GM21529 (cell line): ENCODE results near the gene CUL1.

ENCODE experiments used
- ATAC-seq: cut with Tn5 transposase; IDR thresholded peaks from one replicate; pipeline ENCODE4 v1.9.1; 2021; ENCODE audit not compliant: unreplicated experiment

The CUL1 gene

GRCh38 chr7:148803094-148803493 is 104.4 kb downstream of the CUL1 start:
- ATAC-seq = no peak

- ATAC-seq = no peak
Measured at GRCh38 chr7:148804343-148805235, 105.9 kb downstream of the CUL1 start.

- no peak for ATAC-seq
Measured at GRCh38 chr7:148806187-148806586, 107.5 kb downstream of the CUL1 start.

GRCh38 chr7:148807436-148807835 is 108.7 kb downstream of the CUL1 start:
- ATAC-seq = no peak

- ATAC-seq = no peak
Measured at GRCh38 chr7:148809856-148810255, 111.2 kb downstream of the CUL1 start.

GRCh38 chr7:148811892-148812291 is 113.2 kb downstream of the CUL1 start:
- no peak for ATAC-seq

- ATAC-seq = no peak
Measured at GRCh38 chr7:148813890-148814289, 115.2 kb downstream of the CUL1 start.

GRCh38 chr7:148814922-148815559 is 116.3 kb downstream of the CUL1 start:
- no peak for ATAC-seq

- ATAC-seq = no peak
Measured at GRCh38 chr7:148815612-148816011, 116.9 kb downstream of the CUL1 start.

GRCh38 chr7:148819697-148820360 is 121.1 kb downstream of the CUL1 start:
- ATAC-seq = no peak

- no peak for ATAC-seq
Measured at GRCh38 chr7:148821422-148821821, 122.7 kb downstream of the CUL1 start.

- ATAC-seq = no peak
Measured at GRCh38 chr7:148824864-148825263, 126.2 kb downstream of the CUL1 start.

- ATAC-seq = no peak
Measured at GRCh38 chr7:148825338-148825737, 126.6 kb downstream of the CUL1 start.

GRCh38 chr7:148828965-148829364 is 130.3 kb downstream of the CUL1 start:
- no peak for ATAC-seq

GRCh38 chr7:148830897-148831692 is 132.4 kb downstream of the CUL1 start:
- ATAC-seq = no peak

GRCh38 chr7:148831782-148832181 is 133.1 kb downstream of the CUL1 start:
- ATAC-seq = no peak

GRCh38 chr7:148834605-148835004 is 135.9 kb downstream of the CUL1 start:
- no peak for ATAC-seq

- no peak for ATAC-seq
Measured at GRCh38 chr7:148835854-148836253, 137.2 kb downstream of the CUL1 start.

GRCh38 chr7:148838905-148839304 is 140.2 kb downstream of the CUL1 start:
- ATAC-seq = no peak

GRCh38 chr7:148847815-148848734 is 149.4 kb downstream of the CUL1 start:
- ATAC-seq = no peak
